ENCODE results near the gene AP5Z1.

GRCh38 chr7:4808565-4808964 lies 33.1 kb downstream of the AP5Z1 start:
- TF ChIP-seq EZH2 (IDR thresholded peaks at IDR 0.05; ENCODE audit: insufficient read depth, poor library complexity, severe bottlenecking) (no peak), EZH2phosphoT487 (IDR thresholded peaks at IDR 0.05; ENCODE audit: insufficient read depth, low read depth) (no peak)

All from GM23248 (cell line).